ENCODE data around the gene LRRC4. TPM values are rescaled to one million over a fixed set of nuclear protein-coding genes. Genes with fewer than 3 reads are reported as not detected.

Gene LRRC4
- total RNA-seq, 1 donor from 2014 or later: 0.32 TPM

DNA sequence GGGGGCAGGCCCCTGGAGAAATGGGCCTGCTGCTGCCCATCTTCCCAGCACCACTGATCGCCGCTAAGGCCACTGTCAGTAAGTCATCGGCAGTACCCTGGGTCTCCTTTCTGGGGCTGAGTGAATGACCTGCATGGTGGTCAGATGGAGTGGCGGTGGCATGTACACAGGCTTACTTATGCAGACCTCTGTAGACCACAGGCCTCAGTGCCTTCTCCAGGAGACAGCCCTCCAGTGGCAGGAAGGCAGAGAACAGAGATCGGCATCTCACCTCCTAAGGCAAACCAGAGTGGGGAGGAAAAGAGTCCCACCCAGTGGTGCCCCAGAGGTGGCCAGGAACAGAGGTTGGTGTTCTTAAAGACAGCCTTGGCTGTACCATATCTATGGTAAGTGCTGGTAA, 22.8 kb upstream of the LRRC4 start:
- TF ChIP-seq, protein P1, sequence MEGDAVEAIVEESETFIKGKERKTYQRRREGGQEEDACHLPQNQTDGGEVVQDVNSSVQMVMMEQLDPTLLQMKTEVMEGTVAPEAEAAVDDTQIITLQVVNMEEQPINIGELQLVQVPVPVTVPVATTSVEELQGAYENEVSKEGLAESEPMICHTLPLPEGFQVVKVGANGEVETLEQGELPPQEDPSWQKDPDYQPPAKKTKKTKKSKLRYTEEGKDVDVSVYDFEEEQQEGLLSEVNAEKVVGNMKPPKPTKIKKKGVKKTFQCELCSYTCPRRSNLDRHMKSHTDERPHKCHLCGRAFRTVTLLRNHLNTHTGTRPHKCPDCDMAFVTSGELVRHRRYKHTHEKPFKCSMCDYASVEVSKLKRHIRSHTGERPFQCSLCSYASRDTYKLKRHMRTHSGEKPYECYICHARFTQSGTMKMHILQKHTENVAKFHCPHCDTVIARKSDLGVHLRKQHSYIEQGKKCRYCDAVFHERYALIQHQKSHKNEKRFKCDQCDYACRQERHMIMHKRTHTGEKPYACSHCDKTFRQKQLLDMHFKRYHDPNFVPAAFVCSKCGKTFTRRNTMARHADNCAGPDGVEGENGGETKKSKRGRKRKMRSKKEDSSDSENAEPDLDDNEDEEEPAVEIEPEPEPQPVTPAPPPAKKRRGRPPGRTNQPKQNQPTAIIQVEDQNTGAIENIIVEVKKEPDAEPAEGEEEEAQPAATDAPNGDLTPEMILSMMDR (IDR thresholded peaks at IDR 0.05): no peak
- Mint-ChIP-seq H3K9me3 (ENCODE audit: low read depth) (no peaks in the 10 kb centered on the region), H3K36me3 (ENCODE audit: low read depth) (no peaks in the 10 kb centered on the region), H3K27ac (ENCODE audit: unreplicated experiment) (no peak overlapping the region), H3K4me3 (ENCODE audit: unreplicated experiment) (no peak overlapping the region), H3K4me1 (ENCODE audit: low read depth) (peaks cover 52% of the 10 kb centered on the region), H3K27me3 (ENCODE audit: low read depth) (no peaks in the 10 kb centered on the region)
- no peak for DNase-seq (ENCODE audit: low spot score)

GRCh38 chr7:128053023-128053422, 21.8 kb upstream of the LRRC4 start:
- Mint-ChIP-seq H3K27me3 (ENCODE audit: low read depth) (no peaks in the 10 kb centered on the region), H3K4me3 (ENCODE audit: unreplicated experiment) (no peak overlapping the region), H3K27ac (ENCODE audit: unreplicated experiment) (no peak overlapping the region), H3K9me3 (ENCODE audit: low read depth) (no peaks in the 10 kb centered on the region), H3K4me1 (ENCODE audit: low read depth) (peaks cover 43% of the 10 kb centered on the region), H3K36me3 (ENCODE audit: low read depth) (no peaks in the 10 kb centered on the region)
- no peak for DNase-seq (ENCODE audit: low spot score)
- TF ChIP-seq, protein P1 (IDR thresholded peaks at IDR 0.05): no peak

GRCh38 chr7:128052404-128052803, 21.2 kb upstream of the LRRC4 start:
- Mint-ChIP-seq H3K9me3 (ENCODE audit: low read depth) (no peaks in the 10 kb centered on the region), H3K4me1 (ENCODE audit: low read depth) (peaks cover 37% of the 10 kb centered on the region)
- DNase-seq (ENCODE audit: low spot score): no peak

GRCh38 chr7:128045766-128046165, 14.5 kb upstream of the LRRC4 start:
- H3K36me3 Mint-ChIP-seq (ENCODE audit: low read depth): no peaks in the 10 kb centered on the region
- no peak overlapping the region for H3K27ac Mint-ChIP-seq (ENCODE audit: unreplicated experiment)
- H3K4me3 Mint-ChIP-seq (ENCODE audit: unreplicated experiment): no peak overlapping the region
- DNase-seq (ENCODE audit: low spot score): no peak
- TF ChIP-seq, protein P1 (IDR thresholded peaks at IDR 0.05): no peak
- H3K4me1 Mint-ChIP-seq (ENCODE audit: low read depth): peaks cover 9% of the 10 kb centered on the region
- H3K27me3 Mint-ChIP-seq (ENCODE audit: low read depth): no peaks in the 10 kb centered on the region
- H3K9me3 Mint-ChIP-seq (ENCODE audit: low read depth): no peaks in the 10 kb centered on the region

More at GRCh38 chr7:128052404-128052803, 21.2 kb upstream of the LRRC4 start:
- no peaks in the 10 kb centered on the region for H3K36me3 Mint-ChIP-seq (ENCODE audit: low read depth)
- TF ChIP-seq, protein P1 (IDR thresholded peaks at IDR 0.05): no peak
- no peak overlapping the region for H3K4me3 Mint-ChIP-seq (ENCODE audit: unreplicated experiment)
- H3K27me3 Mint-ChIP-seq (ENCODE audit: low read depth): no peaks in the 10 kb centered on the region
- no peak overlapping the region for H3K27ac Mint-ChIP-seq (ENCODE audit: unreplicated experiment)

DNA sequence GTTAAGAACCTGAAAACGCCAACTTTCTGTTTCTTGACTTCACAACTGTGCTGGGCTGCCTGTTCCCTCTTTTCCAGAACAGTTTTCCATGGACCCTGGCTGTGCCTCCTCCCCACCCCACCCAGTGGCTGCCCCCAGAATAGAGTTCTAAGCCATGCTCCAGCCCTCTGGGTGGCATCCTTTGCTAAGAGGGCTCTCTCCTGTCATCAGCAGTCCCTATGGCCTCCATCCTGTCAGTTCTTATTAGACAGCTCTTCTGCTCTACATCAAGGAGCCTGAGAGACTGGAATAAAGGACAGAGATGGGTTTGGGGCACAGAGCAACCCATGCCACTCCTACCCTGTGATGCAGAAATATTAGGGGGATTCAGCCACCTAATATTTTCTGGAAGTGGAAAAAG, 13.9 kb upstream of the LRRC4 start:
- Mint-ChIP-seq H3K9me3 (ENCODE audit: low read depth) (no peaks in the 10 kb centered on the region), H3K36me3 (ENCODE audit: low read depth) (no peaks in the 10 kb centered on the region), H3K4me3 (ENCODE audit: unreplicated experiment) (no peak overlapping the region), H3K27me3 (ENCODE audit: low read depth) (no peaks in the 10 kb centered on the region), H3K27ac (ENCODE audit: unreplicated experiment) (no peak overlapping the region), H3K4me1 (ENCODE audit: low read depth) (peaks cover 14% of the 10 kb centered on the region)
- no peak for DNase-seq (ENCODE audit: low spot score)
- TF ChIP-seq, protein P1 (IDR thresholded peaks at IDR 0.05): no peak
